Brain microvascular endothelial cell (primary cell): Measurements from ENCODE around the gene CGB1.
"Not testable (repeated sequence)": the region's sequence is repeated elsewhere in the genome, so short reads cannot be mapped to it uniquely, and the experiment has no call there.

ENCODE experiments used
- DNase-seq: peaks from one replicate; pipeline ENCODE4 v3.0.0-alpha.2; 2020
- H3K27ac ChIP-seq: fragments of 250-450 bp; sonication (Bioruptor Pico); 2 replicates; pipeline ENCODE4 v1.5.1; 2020; ENCODE audit warnings: mild to moderate bottlenecking, moderate library complexity
- H3K27me3 ChIP-seq: fragments of 250-450 bp; sonication (Bioruptor Pico); replicated peaks from 2 replicates; pipeline ENCODE4 v1.5.1; 2020; ENCODE audit warnings: mild to moderate bottlenecking
- H3K36me3 ChIP-seq: fragments of 250-450 bp; sonication (Bioruptor Pico); replicated peaks from 2 replicates; pipeline ENCODE4 v1.5.1; 2020; ENCODE audit warnings: mild to moderate bottlenecking
- H3K4me3 ChIP-seq: 2 replicates; pipeline ENCODE4 v1.5.1; 2011; ENCODE audit warnings: low read depth, mild to moderate bottlenecking, control low read depth, low read length, moderate library complexity
- CTCF ChIP-seq: IDR thresholded peaks from 2 replicates; pipeline ENCODE4 v1.5.1; 2011; ENCODE audit warnings: low read depth, mild to moderate bottlenecking, moderate library complexity, low read length, control low read depth, inconsistent platforms; ENCODE audit errors: missing control alignments
- in situ Hi-C: cut with HindIII; loops from 2 replicates; pipeline ENCODE4 v1.10.0; 2017; ENCODE audit warnings: low sequenced_read_pairs, low pct_ligation_motif_present

Gene CGB1

GRCh38 chr19:49020931-49021895 is 15.5 kb downstream of the CGB1 start:
- Histone ChIP-seq H3K27me3 (no peaks in the 10 kb centered on the region), H3K4me3 (no peak overlapping the region), H3K36me3 (no peaks in the 10 kb centered on the region), H3K27ac (no peak overlapping the region)
- TF ChIP-seq CTCF: no peak
- peak; percentile 18 for DNase-seq
- in situ Hi-C loops: no loop called here

- H3K4me3 ChIP-seq: no peak overlapping the region
- TF ChIP-seq CTCF: no peak
- H3K27ac ChIP-seq: no peak overlapping the region
- no peak for DNase-seq
- no peaks in the 10 kb centered on the region for H3K27me3 ChIP-seq
- peaks cover 3% of the 10 kb centered on the region for H3K36me3 ChIP-seq
- in situ Hi-C loops: no loop called here
These were observed 16.4 kb downstream of the CGB1 start for GRCh38 chr19:49020342-49020741.

GRCh38 chr19:49019242-49019932 is 17.3 kb downstream of the CGB1 start:
- peaks cover 7% of the 10 kb centered on the region for H3K36me3 ChIP-seq
- peak; percentile 29 for TF ChIP-seq CTCF
- DNase-seq: peak; percentile 22
- H3K27me3 ChIP-seq: no peaks in the 10 kb centered on the region
- in situ Hi-C loops: no loop called here
- H3K27ac ChIP-seq: no peak overlapping the region
- peak overlapping the region; percentile 47 for H3K4me3 ChIP-seq

GRCh38 chr19:49018388-49019241 is 18.1 kb downstream of the CGB1 start:
- in situ Hi-C loops, H3K27me3 ChIP-seq, DNase-seq, H3K36me3 ChIP-seq, H3K27ac ChIP-seq: not testable (repeated sequence)
- peak overlapping the region; percentile 47 for H3K4me3 ChIP-seq

- H3K4me3 ChIP-seq: peak overlapping the region; percentile 47
- DNase-seq: peak; percentile 57
- peak; percentile 66 for TF ChIP-seq CTCF
- H3K27me3 ChIP-seq: no peaks in the 10 kb centered on the region
- no peak overlapping the region for H3K27ac ChIP-seq
- H3K36me3 ChIP-seq: peaks cover 11% of the 10 kb centered on the region
- in situ Hi-C loops: no loop called here
These were observed 18.9 kb downstream of the CGB1 start for GRCh38 chr19:49017666-49018351.
